GM12891 (cell line): ENCODE results near the gene TEX48.

Source experiments
- DNase-seq: peaks from one replicate; pipeline ENCODE4 v3.0.0; 2011; ENCODE audit warnings: low spot score; ENCODE audit not compliant: insufficient read length
- FAIRE-seq: peaks from 2 replicates; lab custom pipeline; 2011; peaks lifted over from hg19 to GRCh38; lab: Jason Lieb, UNC
- PAX5 ChIP-seq: IDR thresholded peaks from 2 replicates; pipeline ENCODE4 v1.6.1; 2011; ENCODE audit warnings: low read length, moderate library complexity, mild to moderate bottlenecking; ENCODE audit not compliant: insufficient read depth, severe bottlenecking
- POLR2A ChIP-seq: IDR thresholded peaks from 2 replicates; pipeline ENCODE4 v1.6.1; 2011; ENCODE audit warnings: low read depth, low read length, control low read depth
- POLR2AphosphoS5 ChIP-seq: IDR thresholded peaks from 2 replicates; pipeline ENCODE4 v1.6.1; 2011; ENCODE audit warnings: low read depth, low read length, control low read depth
- POU2F2 ChIP-seq: IDR thresholded peaks from 2 replicates; pipeline ENCODE4 v1.6.1; 2011; ENCODE audit warnings: low read depth, mild to moderate bottlenecking, control low read depth, low read length, moderate library complexity
- SPI1 ChIP-seq: IDR thresholded peaks from 2 replicates; pipeline ENCODE4 v1.6.1; 2011; ENCODE audit warnings: low read depth, low read length, control low read depth
- TAF1 ChIP-seq: IDR thresholded peaks from 2 replicates; pipeline ENCODE4 v1.6.1; 2011; ENCODE audit warnings: low read depth, low read length, control low read depth

TEX48 gene

DNA sequence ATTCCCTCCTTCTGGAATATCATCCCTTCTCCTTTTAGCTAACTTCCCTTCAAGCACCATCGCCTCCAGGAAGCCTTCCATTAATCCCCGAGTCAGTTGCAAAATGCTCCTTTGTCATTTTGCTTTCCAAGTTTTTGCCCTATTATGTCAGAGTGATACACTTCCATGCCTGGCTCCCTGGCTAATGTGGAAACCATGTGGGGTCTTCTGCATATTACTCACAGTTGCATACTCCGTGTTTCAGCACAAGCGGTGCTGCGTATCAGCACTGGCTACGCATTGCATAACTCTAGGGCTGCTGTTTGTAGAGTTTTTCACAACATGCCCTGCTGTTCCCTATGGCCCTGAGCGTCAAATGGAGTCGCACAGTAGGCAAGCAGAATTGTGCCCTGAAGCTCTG, 26.3 kb downstream of the TEX48 start:
- TF ChIP-seq POU2F2 (no peak), TAF1 (no peak), POLR2AphosphoS5 (no peak), PAX5 (no peak), POLR2A (no peak), SPI1 (no peak)
- FAIRE-seq (no peak), DNase-seq (no peak)

DNA sequence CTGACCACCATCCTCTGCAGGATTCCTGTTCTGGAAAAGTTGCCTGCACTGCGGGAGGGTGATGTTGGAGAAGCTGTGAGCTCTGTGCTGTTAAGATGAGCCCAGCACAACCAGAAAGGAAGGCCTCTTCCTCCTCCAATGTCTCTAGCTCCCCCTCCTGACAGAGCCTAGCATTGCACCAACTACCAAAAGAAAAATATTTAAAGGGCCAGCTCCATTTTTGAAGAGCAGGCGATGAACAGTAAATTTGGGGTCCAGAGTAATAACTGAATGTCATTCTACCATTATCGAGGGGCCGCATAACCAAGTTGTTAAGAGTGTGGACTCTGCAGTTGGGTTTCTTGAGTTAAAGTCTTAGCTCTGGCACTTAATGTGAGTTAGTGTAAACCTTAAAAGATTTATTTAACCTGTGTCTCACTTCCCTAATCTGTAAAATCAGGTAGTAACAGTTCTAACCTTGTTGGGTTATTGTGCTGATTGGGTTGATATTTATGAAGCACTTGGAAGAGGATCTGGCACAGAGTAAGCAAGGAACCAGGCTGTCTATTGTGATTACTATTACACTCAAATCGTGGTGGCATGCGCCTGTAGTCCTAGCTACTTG, 28.3 kb downstream of the TEX48 start:
- FAIRE-seq (no peak), DNase-seq (peak; percentile 57)

DNA sequence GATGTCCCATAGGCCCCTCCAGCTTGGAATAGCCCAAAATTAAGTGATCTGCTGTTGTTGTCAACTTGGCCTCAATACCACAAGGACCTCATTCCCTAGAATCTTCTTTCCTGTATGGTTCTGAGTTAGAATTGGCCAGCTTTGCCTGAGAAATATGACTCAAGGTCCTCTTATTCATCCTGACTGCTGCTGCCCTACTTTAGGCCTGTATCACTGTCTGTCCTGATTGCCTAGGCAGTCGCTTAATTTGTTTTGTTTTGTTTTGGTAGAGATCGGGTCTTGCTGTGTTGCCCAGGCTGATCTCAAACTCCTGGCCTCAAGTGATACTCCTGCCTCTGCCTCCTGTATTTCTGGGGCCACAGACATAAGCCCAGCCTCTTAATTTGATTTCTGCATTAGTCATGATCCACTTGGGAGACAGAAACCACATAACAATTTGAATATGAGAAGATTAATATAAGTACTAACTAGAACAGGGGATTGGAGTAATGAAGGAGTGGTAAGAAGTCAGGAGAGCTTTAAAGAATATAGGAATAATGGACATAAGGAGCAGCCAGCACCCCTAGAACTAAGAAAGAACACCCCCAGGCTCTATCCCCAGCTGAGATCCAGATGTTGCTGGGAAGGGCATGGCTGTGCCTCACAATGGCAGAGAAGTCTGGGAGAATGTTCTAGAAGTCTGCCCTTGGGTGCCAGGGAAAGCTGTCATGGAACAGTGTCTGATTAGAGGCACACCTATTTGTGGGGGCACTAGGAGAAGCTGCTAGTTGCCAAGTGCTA, 29.0 kb downstream of the TEX48 start:
- FAIRE-seq (no peak), DNase-seq (no peak)

More for the DNA sequence above, 28.3 kb downstream of the TEX48 start:
- TF ChIP-seq PAX5 (no peak), POLR2AphosphoS5 (no peak), POLR2A (no peak), POU2F2 (no peak), TAF1 (no peak), SPI1 (peak; percentile 66)

DNA sequence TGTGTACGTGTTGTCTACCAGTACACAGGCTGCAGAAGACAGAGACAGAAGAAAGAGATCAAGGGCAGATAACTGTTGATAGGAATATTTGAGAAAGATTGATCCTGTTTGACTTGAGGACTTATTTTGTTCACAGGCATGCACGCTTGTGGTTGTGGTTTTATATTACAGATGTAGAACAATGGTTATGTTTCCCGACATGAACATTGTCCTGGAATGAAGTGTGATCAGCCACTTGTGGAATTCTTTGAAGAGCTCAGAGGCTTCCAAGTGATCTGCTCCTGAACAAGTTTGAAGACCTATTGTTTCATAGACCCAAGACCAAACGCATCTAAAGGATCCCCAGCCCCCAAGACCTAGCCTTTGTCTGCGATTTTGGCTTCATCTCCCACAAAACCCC, 38.1 kb downstream of the TEX48 start:
- no peak for DNase-seq
- TF ChIP-seq SPI1 (no peak), TAF1 (no peak), POLR2AphosphoS5 (no peak), POU2F2 (no peak), POLR2A (no peak)
- no peak for FAIRE-seq

More for the DNA sequence above, 29.0 kb downstream of the TEX48 start:
- no peak for TF ChIP-seq TAF1
- no peak for TF ChIP-seq SPI1
- TF ChIP-seq PAX5, result no peak
- no peak for TF ChIP-seq POU2F2
- TF ChIP-seq POLR2A, result no peak

DNA sequence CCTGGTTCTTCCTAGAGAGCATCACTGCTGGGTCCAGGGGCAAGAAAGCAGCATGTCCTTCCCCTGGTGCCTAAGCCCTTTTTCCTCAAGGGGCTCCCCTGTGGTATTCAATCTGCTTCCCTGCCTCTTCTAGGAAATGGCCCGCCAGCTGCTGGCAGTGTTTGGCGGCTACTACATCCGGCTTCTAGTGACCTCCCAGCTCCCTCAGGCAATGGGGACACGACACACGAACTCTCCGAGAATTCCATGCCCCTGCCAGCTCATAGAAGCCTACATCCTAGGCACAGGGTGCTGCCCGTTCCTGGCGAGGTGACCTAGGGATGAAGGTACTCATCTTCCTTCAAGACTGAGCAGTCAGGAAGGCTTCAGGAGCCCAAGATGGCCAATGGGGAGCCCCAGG, 39.0 kb downstream of the TEX48 start:
- FAIRE-seq (no peak), DNase-seq (no peak)
- TF ChIP-seq POU2F2 (no peak), PAX5 (no peak), TAF1 (no peak), POLR2AphosphoS5 (no peak), POLR2A (no peak), SPI1 (no peak)

DNA sequence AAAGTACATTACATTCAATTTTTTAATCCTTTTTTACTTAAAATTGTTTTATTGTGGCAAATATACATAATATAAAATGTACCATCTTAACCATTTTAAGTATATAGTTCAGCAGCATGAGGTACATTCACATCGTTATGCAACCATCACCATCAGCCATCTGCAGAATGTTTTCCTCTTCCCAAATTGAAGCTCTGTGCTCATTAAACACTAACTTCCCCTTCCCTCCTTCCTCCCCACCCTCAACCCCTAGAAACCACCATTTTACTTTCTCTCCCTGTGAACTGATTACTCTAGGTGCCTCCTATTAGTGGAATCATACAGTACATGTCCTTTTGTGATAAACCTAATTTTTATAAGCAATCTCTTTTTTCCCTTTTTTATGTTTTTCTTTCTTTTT, 40.0 kb downstream of the TEX48 start:
- DNase-seq (no peak), FAIRE-seq (no peak)
- TF ChIP-seq PAX5 (no peak), POLR2AphosphoS5 (no peak), POLR2A (no peak), POU2F2 (no peak), TAF1 (no peak), SPI1 (no peak)

DNA sequence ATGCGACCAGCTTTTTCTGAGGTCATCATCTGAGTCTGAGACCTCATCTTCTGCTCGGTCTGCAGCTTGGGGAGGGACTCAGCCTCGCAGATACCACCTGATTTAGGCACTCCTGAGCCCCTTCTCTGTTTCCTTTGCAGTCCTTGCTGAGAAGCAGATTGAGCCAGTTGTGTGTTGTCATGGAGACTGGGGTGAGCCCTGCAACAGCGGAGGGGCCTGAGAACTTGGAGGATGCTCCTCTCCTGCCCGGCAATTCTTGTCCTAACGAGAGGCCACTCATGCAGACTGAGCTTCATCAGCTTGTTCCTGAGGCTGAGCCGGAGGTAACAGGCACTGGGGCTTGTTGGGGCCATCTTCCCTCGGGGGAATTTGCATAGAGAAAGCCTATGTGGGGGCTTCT, 43.6 kb downstream of the TEX48 start:
- TF ChIP-seq PAX5 (no peak), POU2F2 (no peak), POLR2AphosphoS5 (no peak), SPI1 (no peak), POLR2A (no peak), TAF1 (no peak)
- DNase-seq, result no peak
- no peak for FAIRE-seq

DNA sequence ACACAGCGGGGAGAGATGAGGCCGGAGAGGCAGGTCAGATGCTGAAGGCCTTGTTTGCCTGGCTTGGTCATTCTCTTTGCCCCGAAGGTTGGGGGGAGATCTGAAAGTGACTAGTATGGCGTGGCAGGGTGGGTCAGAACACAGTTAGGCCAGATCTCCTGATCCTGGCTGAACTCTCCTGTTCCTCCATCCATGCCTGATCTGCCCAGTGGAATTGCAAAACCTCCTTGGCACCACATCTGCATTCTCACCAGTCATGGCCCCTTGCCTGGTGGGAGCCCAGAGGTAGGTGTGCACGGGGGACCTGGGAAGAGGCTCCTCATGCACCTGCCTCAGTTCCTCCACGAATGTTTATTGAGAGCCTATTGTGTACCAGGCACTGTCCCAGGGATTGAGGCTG, 47.6 kb downstream of the TEX48 start:
- TF ChIP-seq POLR2AphosphoS5 (no peak), POU2F2 (no peak), SPI1 (no peak), POLR2A (no peak), TAF1 (no peak), PAX5 (no peak)
- FAIRE-seq, result no peak
- no peak for DNase-seq

DNA sequence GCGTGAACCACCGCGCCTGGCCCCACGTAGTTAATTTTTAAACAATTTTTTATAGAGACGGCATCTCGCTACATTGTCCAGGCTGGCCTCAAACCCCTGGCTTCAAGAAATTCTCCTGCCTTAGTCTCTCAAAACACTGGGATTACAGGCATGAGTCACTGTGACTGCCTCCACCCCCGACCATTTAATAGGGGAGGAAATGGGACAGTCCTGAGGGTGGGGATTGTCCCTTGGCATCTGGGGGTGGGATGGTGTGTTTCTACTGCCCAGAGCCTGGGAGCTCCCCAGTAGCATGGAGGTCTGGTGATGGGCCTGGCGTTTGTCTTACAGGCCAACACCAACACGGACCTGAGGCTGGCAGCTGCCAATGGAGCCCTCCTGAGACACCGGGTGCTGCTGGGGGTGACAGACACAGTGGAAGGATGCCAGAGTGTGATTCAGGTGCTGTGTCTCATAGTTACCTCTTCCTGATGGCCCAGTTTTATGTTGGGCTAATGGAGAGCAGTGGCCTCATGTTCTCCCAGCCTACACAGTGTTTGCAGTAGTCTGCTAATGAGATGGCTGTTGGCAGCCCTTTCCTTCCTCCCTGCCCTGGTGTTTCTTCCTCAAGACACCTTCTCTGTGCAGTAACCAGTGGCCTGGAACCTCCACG, 48.4 kb downstream of the TEX48 start:
- FAIRE-seq (no peak), DNase-seq (no peak)

DNA sequence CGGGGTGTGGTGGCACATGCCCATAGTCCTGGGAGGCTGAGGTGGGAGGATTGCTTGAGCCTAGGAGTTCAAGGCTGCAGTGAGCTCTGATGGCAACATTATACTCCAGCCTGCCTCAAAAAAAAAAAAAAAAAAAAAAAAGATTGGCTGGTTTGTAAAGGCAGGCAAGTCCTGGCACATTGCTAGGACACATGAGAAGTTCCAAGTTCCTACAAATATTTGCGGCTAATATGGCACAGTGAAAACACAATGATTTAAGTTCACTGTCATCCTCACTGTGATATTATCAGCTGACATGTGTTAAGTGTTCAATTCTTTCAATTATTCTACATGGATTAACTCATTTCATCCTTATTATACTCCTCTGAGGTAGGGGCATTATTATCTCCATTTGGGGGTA, 50.8 kb downstream of the TEX48 start:
- TF ChIP-seq PAX5 (no peak), POU2F2 (no peak), TAF1 (no peak), POLR2AphosphoS5 (no peak), POLR2A (no peak), SPI1 (no peak)

More for the DNA sequence above, 48.4 kb downstream of the TEX48 start:
- TF ChIP-seq POU2F2 (no peak), POLR2A (no peak), POLR2AphosphoS5 (no peak), TAF1 (no peak), PAX5 (no peak), SPI1 (no peak)

More for the DNA sequence above, 50.8 kb downstream of the TEX48 start:
- FAIRE-seq (no peak), DNase-seq (no peak)
